C4-2B (cell line): Measurements from ENCODE around the gene HECA.

Experiments used
- ZFX ChIP-seq: fragments of 450-650 bp; IDR thresholded peaks from 2 replicates; pipeline ENCODE4 v1.6.1; 2017
- TF ChIP-seq, protein P1 (sequence below): fragments of 450-650 bp; conservative IDR thresholded peaks from 2 replicates; pipeline ENCODE4 v1.5.1; 2017; ENCODE audit warnings: mild to moderate bottlenecking

DNA sequence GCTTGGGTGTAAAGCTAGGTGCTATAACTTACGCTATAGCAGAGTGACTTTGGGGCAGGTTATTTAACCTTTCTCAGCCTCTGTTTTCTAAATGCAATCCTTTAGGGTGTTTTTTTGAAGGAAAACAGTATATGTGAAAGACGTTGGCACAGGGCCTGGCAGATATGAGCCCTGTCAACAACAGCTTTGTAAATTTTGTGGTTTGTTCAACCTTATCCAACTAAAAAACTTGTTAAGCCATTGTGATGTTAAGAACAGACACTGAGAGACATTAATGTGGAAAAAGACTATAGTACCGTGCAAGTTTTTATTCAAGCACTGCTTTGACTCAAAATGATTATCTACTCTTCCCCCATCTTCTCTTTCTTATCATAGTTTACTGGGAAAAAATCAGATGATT is 8.2 kb downstream of the HECA start:
- TF ChIP-seq, protein P1, sequence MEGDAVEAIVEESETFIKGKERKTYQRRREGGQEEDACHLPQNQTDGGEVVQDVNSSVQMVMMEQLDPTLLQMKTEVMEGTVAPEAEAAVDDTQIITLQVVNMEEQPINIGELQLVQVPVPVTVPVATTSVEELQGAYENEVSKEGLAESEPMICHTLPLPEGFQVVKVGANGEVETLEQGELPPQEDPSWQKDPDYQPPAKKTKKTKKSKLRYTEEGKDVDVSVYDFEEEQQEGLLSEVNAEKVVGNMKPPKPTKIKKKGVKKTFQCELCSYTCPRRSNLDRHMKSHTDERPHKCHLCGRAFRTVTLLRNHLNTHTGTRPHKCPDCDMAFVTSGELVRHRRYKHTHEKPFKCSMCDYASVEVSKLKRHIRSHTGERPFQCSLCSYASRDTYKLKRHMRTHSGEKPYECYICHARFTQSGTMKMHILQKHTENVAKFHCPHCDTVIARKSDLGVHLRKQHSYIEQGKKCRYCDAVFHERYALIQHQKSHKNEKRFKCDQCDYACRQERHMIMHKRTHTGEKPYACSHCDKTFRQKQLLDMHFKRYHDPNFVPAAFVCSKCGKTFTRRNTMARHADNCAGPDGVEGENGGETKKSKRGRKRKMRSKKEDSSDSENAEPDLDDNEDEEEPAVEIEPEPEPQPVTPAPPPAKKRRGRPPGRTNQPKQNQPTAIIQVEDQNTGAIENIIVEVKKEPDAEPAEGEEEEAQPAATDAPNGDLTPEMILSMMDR: no peak
- no peak for TF ChIP-seq ZFX
